ENCODE data around the gene CD247.

The CD247 gene

DNA sequence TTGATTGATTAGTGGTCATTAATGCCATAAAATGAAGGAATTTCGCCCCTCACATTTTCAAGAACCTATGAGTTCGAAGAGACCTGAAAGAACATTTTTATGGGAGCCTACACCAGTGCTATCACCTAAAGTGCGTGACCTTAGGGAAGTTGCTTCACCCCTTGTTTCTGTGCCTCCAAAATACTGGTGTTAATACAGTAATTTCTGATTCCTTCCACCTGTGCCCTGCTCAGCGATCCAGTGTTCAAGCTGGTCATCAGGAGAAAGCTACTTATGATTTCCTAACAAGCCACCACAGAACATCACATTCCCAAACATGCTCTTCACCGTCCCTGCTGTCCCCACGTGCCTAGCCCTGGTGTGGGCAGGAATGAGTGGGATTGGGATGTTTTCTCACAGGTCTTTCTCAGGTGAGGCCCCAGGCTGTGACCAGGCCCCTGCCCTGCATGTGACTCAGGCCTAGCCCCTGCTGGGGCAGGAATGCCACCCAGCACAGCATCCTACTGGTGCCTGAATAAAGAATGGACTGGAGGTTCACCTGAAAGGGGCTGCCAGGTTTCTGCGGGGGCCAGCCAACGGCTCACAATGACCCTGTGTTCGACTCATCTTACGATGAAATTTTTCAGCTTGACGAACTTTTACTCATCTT lies 60.3 kb downstream of the CD247 start:
- no peak for DNase-seq

GRCh38 chr1:167456926-167457325 lies 61.4 kb downstream of the CD247 start:
- no peak for DNase-seq

- DNase-seq = no peak
Measured at GRCh38 chr1:167456524-167456923, 61.8 kb downstream of the CD247 start.

- DNase-seq = peak in 1 of 2 experiments; percentile 43
Measured at GRCh38 chr1:167455786-167456446, 62.4 kb downstream of the CD247 start.

GRCh38 chr1:167454894-167455785 lies 63.2 kb downstream of the CD247 start:
- peak; percentile 47 to 72 for DNase-seq

GRCh38 chr1:167454304-167454893 lies 63.9 kb downstream of the CD247 start:
- DNase-seq = peak; percentile 17 to 45

GRCh38 chr1:167453123-167453522 lies 65.2 kb downstream of the CD247 start:
- peak; percentile 10 to 15 for DNase-seq

GRCh38 chr1:167452483-167452882 lies 65.8 kb downstream of the CD247 start:
- DNase-seq = no peak

DNA sequence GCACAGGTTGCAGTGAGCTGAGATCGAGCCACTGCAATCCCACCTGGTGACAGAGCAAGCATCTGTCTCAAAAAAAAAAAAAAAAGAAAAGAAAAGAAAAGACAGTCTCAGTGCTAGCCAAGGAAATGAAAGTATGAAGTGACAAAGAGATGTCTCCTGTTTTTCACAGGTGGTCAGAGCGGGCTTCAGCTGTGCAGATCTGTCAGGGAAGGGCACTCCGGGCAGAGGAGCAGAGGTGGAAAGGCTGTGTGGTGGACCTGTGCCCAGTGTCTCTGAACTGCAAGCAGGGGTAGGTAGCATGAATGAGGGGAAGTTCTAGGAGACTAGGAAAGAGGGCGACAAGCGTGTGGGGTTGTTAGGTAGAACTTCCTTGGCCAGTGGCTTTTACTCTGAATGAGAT lies 67.5 kb downstream of the CD247 start:
- no peak for DNase-seq

GRCh38 chr1:167447521-167448136 lies 70.7 kb downstream of the CD247 start:
- no peak for DNase-seq

DNA sequence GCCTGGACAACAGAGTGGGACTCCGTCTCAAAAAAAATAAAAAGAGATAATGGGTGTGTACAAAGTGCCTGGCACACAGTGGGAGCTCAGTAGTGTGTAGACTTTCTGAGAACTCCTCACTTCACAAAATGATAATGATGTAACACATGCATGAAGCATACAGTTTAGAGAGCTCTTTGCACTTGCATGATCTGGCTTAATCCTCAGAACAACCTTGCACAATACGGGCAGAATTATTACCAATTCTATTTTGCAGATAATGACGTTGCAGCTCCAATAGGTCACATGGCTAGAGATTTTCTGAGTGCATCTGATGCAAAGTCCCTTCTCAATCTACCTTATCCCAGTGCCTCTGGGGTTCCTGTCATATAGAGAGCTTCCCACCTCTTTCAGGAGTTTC lies 71.4 kb downstream of the CD247 start:
- no peak for DNase-seq

- DNase-seq = no peak
Measured at GRCh38 chr1:167443757-167444156, 74.6 kb downstream of the CD247 start.

DNA sequence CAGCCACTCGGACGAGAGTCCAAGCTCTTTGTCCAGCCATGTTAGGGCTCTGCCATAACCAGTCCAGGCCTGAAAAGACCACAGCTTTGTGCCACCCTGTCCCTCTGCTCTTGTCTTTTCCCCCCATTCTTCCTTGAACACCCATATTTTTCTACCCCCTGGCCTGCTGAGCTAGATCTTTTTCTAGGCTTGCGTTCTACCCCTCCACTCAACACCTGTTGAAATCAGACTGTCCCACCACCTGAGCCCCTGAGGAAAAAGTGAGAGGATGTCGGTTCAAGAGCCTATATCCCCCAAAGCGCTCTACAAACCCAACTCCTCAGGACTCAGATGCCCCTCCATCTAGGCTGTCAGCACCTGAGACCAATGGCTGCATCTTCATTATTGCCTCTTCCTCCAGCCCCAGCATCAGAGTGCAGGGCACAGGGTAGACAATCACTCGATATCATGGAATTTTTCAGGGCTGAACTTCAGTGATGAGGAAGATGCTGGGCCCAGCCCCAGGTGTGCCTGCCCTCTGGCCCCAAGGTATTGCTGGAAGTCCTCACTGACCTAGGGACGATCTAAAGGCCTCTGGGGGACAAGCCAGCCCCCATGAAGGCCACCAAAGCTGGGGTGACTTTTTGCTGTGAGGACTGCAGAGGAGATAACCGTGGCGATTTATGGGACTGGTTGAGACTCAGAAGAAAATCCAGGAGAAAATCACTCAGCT lies 75.3 kb downstream of the CD247 start:
- no peak for DNase-seq

DNA sequence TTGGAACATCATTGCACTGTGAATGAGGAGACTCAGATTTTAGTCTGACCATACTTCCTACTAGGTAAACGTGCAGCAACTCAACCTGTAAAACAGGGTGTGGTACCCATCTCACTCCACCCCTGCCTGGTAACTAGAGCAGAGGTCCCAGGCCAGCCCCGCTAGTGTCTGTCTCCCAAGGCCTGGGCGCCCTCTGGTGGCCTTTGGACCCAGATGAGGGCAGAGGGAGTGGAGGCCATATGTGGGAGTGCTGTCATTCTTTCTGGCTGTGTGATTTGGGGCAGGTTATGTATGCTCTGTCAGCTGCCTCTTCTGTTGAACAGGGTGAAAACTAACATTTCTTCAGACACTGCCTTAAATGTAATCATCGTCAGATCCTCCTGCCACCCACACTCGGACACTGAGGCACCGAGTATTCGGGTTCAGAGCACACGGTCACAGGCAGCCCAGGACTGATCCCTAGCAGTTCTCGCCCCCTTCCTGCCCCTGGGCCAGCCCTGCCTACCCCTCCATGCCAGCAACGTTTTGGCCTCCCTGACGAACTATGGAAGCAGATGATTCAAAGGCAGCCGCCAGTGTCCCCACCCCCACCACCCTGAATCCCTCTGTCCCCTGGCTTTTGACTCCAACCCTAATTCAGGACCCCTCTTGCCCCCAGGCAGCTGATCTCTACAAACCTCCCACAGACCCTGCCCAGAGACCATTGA lies 76.0 kb downstream of the CD247 start:
- DNase-seq = peak; percentile 71 to 84

- DNase-seq = no peak
Measured at GRCh38 chr1:167441222-167441621, 77.1 kb downstream of the CD247 start.

DNA sequence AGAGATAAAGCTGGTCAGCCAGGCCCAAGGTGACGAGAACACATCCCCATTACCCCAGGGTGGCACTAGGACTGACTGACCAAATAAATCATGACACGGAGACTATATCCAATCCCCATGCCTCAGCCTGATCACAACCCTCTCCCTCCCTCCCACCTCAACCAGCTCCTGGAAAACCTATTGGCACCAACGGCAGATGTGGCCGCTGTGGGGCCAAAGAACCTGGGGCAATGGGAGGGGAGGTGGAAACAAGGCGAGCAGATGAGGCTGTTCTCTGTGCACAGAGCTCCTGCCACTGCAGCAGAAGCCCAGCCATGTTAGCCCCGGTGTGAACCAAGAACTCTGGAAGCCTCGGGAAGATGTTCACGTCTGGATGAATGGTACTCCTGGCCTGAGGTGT lies 77.6 kb downstream of the CD247 start:
- DNase-seq = no peak

- DNase-seq = no peak
Measured at GRCh38 chr1:167440345-167440744, 78.0 kb downstream of the CD247 start.

DNA sequence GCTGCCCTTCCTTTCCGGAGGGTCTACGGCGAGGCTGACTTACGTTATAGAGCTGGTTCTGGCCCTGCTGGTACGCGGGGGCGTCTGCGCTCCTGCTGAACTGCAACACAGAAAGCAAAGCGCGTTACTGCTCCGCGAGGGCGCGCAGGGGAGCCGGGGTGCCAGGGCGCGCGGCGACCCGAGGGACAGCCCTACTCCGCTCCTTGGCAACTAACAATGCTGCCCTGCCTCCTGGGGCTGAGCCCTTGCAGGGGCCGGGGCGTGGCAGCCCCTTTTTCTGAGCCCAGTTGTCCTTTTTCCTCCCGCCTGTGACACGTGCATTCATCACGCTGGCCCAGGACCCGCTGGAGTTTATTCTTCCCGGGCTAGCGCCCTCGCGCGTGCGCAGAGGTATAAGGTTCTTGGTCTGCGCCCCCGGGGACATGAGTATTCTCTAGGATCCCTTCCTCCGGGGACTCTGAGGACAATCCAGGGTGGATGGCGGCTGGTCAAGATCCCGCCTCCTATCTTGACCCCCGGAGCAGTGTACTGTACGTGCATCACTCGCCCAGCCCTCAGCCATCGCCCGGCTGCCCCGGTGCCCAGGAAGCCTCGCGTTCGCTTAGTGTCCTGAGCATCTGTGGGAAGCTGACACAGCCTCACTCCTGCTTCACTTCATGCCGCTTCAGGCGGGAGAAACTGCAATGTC lies 78.9 kb downstream of the CD247 start:
- DNase-seq = no peak

DNA sequence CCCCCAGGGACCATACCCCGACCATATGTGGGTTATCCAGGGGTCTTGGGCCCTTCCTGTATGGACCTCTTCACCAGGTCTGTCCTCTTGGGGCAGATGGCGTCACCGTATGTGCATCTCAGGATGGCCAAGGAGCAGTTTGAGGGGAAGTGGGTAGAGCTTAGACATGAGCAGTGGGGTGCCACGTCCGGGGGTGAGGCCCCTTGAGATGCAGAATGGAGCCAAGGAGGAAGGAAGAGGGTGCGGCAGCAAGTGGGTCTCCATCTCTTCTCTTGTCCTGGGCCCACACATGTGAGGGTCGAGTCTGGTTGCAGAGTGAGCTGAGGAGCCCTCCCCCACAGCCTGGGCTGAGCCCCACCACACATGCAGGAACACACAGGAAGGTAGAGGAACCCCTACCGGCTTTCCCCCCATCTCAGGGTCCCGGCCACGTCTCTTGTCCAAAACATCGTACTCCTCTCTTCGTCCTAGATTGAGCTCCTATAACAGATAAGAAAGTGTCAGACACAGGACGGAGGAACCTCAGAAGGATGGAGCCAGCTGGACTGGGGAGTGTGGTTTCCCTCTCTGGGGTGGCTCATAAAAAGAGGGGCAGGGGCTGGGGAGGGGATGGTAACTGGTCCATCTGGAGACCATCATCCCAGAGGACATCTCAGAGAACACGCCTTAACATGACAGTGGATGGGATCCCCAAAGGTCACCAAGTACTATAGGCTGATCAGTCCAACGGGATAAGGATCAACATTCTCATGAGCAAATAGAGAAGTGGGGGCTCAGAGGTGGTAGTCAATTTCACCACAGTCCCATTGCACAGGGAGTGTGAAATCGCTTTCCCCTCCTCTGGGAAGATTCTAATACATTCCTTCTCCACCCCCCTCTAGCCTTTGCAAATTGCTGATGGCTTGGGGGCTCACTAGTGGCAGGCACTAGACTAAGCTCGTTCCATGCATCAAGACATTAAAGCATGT lies 79.9 kb downstream of the CD247 start:
- no peak for DNase-seq

DNA sequence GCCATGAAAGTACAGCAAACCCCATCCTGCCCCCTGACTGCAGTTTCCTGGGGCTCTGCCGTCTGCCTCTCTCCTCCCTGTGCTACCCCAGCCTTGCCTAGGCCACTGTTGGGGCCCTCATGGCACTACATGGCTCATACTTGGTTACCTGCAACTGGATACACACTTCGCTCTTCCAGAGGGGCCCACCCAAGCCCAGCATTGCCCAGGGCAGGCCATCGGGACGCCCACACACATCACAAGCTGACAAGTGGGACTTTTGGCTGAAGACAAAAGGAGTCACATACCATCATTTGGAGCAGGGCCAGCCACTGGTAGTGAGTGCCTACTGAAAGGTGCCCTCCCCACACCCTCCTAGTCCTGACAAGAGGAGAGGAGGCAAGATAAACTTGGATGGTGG lies 82.8 kb downstream of the CD247 start:
- no peak for DNase-seq

All from SHP77 (cell line).